ENCODE data around the gene SRBD1.

- TF ChIP-seq CTCF (IDR thresholded peaks at IDR 0.05; ENCODE audit: poor library complexity, severe bottlenecking) (no peak), EZH2 (IDR thresholded peaks at IDR 0.05; ENCODE audit: borderline replicate concordance, insufficient read depth, low read length, poor library complexity, severe bottlenecking) (no peak), MXI1 (conservative IDR thresholded peaks at IDR 0.05; ENCODE audit: poor library complexity, severe bottlenecking) (no peak), POLR2AphosphoS5 (IDR thresholded peaks at IDR 0.05) (no peak), EP300 (conservative IDR thresholded peaks at IDR 0.05; ENCODE audit: poor library complexity, severe bottlenecking) (no peak), TAF1 (IDR thresholded peaks at IDR 0.05; ENCODE audit: low read depth) (no peak), REST (IDR thresholded peaks at IDR 0.05; ENCODE audit: borderline replicate concordance) (no peak), SMC3 (conservative IDR thresholded peaks at IDR 0.05; ENCODE audit: poor library complexity) (no peak)
These were observed 178.7 kb downstream of the SRBD1 start for GRCh38 chr2:45432406-45432805.

All from neural cell (in vitro differentiated cells).